ENCODE measurements around the gene TOM1.

DNA sequence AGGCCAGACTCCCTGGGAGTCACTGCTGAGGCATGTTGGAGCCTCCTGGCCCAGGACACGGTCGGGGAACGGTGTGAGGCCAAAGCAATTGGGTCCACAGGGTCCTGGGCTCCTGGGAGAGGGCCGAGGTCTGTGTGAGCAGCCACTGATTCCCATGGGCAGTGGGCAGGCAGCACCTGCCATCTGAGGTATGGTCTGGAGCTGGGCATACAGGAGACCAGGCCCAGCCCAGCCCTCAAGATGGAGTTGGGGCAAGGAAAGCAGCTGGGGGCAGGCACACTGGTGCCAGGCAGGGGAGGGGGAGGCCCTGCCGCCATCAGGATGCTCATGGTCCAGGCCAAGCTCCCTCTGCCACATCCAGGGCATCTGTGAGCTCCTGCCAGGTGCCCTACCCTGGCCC, 49.0 kb downstream of the TOM1 start:
- no peak for TF ChIP-seq CTCF (IDR thresholded peaks at IDR 0.05; ENCODE audit: low read depth, low read length, missing input control)
- TF ChIP-seq HNF4A (conservative IDR thresholded peaks at IDR 0.05): no peak
- no peak for TF ChIP-seq RXRA (IDR thresholded peaks at IDR 0.05)

Measured in liver (tissue), 3 donors.